Measurements from ENCODE around the gene LAPTM4A.

DNA sequence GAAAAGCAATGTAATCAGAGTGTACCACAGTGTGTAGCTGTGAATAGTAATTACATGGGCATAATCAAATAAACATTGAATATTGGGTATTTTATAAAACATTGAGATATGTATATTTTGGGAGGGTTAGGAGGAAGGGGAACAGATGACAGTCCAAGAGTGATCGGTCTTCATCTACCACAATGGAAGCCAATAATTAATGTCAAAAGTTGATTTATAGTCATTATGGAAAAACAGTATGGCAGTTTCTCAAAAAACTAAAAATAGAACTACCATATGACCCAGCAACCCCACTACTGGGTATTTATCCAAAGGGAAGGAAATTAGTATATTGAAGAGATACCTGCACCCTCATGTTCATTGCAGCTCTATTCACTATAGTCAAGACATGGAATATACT lies 5.8 kb upstream of the LAPTM4A start:
- TF ChIP-seq, protein P1, sequence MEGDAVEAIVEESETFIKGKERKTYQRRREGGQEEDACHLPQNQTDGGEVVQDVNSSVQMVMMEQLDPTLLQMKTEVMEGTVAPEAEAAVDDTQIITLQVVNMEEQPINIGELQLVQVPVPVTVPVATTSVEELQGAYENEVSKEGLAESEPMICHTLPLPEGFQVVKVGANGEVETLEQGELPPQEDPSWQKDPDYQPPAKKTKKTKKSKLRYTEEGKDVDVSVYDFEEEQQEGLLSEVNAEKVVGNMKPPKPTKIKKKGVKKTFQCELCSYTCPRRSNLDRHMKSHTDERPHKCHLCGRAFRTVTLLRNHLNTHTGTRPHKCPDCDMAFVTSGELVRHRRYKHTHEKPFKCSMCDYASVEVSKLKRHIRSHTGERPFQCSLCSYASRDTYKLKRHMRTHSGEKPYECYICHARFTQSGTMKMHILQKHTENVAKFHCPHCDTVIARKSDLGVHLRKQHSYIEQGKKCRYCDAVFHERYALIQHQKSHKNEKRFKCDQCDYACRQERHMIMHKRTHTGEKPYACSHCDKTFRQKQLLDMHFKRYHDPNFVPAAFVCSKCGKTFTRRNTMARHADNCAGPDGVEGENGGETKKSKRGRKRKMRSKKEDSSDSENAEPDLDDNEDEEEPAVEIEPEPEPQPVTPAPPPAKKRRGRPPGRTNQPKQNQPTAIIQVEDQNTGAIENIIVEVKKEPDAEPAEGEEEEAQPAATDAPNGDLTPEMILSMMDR (IDR thresholded peaks at IDR 0.05; ENCODE audit: low read depth, low read length), result no peak
- no peak for TF ChIP-seq EZH2phosphoT487 (IDR thresholded peaks at IDR 0.05; ENCODE audit: low read depth)

Measured in OCI-LY3 (cell line).